Peyer's patch (tissue), 4 donors: Measurements from ENCODE around the gene ARHGAP36. TPM values are rescaled to one million over a fixed set of nuclear protein-coding genes. Genes with fewer than 3 reads are reported as not detected.

ENCODE experiments used
- DNase-seq, 3 donors: peaks; one replicate each; pipeline ENCODE4 v3.0.0-alpha.2; 2017 to 2019
- H3K27ac ChIP-seq, 4 donors: fragments of 200-600 bp; sonication (generic); one replicate each; pipeline ENCODE4 v1.5.1; 2016 to 2019
- H3K27me3 ChIP-seq, 2 donors: fragments of 200-600 bp; sonication (generic); one replicate each; pipeline ENCODE4 v1.5.1; 2019
- H3K36me3 ChIP-seq, 3 donors: fragments of 200-600 bp; sonication (generic); one replicate each; pipeline ENCODE4 v1.5.1; 2016 to 2019
- H3K4me1 ChIP-seq, 4 donors: fragments of 200-600 bp; sonication (generic); one replicate each; pipeline ENCODE4 v1.5.1; 2016 to 2019
- H3K4me3 ChIP-seq, 4 donors: fragments of 200-600 bp; sonication (generic); 1 replicate in 3 of 4; 2 replicates in 1 of 4; pipeline ENCODE4 v1.5.1; 2016 to 2019; ENCODE audit warnings: mild to moderate bottlenecking in 1 of 4
- H3K9me3 ChIP-seq, 4 donors: fragments of 200-600 bp; sonication (generic); one replicate each; pipeline ENCODE4 v1.5.1; 2016 to 2019; ENCODE audit warnings: mild to moderate bottlenecking in 1 of 4
- CTCF ChIP-seq, 6 experiments: fragments of 450-650 bp in 4 of 6; fragments of 200-600 bp in 2 of 6; sonication (generic) in 1 of 6; IDR thresholded peaks; one replicate each; pipeline ENCODE4 v1.5.1; 2017 to 2019; ENCODE audit warnings: antibody characterized with exemption in 6 of 6, mild to moderate bottlenecking in 3 of 6, moderate library complexity in 1 of 6
- POLR2A ChIP-seq, 2 donors: fragments of 450-650 bp; IDR thresholded peaks; one replicate each; pipeline ENCODE4 v1.5.1; 2017; ENCODE audit warnings: antibody characterized with exemption in 2 of 2, mild to moderate bottlenecking in 2 of 2, moderate library complexity in 2 of 2
- total RNA-seq, 4 donors: library from RNA; depleted of rRNA; stranded (reverse); fragments of >200 nt; gene quantifications; one replicate each; pipeline ENCODE4 v1.1.0, GENCODE V29; 2016

The ARHGAP36 gene
- total RNA-seq, 4 donors from 2014 or later, result not detected

GRCh38 chrX:131073607-131074006 lies 15.5 kb downstream of the ARHGAP36 start:
- Histone ChIP-seq H3K27ac (no peak overlapping the region), H3K4me1 (no peaks in the 10 kb centered on the region), H3K27me3 (no peaks in the 10 kb centered on the region), H3K4me3 (no peak overlapping the region), H3K9me3 (no peaks in the 10 kb centered on the region), H3K36me3 (no peaks in the 10 kb centered on the region)
- no peak for TF ChIP-seq CTCF (IDR thresholded peaks at IDR 0.05)
- no peak for DNase-seq

DNA sequence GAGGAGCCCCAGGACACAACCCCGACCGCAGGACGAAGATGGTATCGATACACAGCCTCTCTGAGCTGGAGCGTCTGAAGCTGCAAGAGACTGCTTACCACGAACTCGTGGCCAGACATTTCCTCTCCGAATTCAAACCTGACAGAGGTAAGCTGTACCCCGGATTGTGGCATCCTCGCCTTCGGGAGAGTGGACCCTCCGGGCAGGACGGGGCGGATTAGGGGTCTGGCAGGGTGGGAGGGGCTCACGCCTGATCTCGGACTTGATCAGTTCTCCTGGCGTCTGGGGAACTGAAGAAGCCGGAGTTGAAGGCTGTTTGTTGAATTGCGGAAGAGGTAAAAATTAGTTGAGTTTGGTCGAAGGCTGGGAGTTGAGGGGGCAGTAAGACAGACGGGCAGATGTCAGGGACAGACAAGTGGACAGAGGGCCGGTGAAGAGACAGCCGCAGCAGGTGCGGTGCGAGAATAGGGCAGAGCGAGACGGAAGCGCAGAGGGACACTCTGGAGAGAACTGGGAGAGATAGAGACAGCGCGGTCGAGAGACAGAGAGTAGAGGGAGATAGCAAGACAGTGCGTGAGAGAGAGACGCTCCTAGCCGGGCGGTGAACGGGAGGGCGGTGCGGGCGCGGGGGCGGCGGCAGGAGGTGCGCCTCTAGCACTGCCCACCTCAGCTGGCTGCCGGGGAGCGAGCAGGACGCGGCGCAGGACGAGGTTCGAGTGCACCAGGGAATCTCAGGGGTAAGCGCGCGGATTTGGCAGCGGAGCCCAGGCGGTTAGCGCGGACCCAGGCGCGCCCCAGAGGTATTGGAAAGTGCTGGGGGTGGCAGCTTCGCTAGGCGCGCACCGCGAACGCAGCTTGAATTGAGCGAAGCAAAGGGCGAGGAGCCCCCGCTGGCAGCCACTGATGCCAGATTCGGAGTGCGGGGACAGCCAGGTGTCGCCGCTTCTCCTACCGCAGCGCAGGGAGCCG lies 23.9 kb downstream of the ARHGAP36 start:
- Histone ChIP-seq H3K27ac (no peak overlapping the region), H3K4me3 (no peak overlapping the region), H3K36me3 (no peaks in the 10 kb centered on the region), H3K27me3 (no peaks in the 10 kb centered on the region), H3K9me3 (no peaks in the 10 kb centered on the region), H3K4me1 (no peaks in the 10 kb centered on the region)
- TF ChIP-seq POLR2A (IDR thresholded peaks at IDR 0.05) (no peak), CTCF (IDR thresholded peaks at IDR 0.05) (no peak)
- DNase-seq, result no peak

GRCh38 chrX:131083510-131084142 lies 25.5 kb downstream of the ARHGAP36 start:
- no peaks in the 10 kb centered on the region for H3K36me3 ChIP-seq
- H3K27me3 ChIP-seq, result no peaks in the 10 kb centered on the region
- H3K4me1 ChIP-seq, result no peaks in the 10 kb centered on the region
- H3K9me3 ChIP-seq, result no peaks in the 10 kb centered on the region
- TF ChIP-seq POLR2A (IDR thresholded peaks at IDR 0.05), result no peak
- no peak overlapping the region for H3K4me3 ChIP-seq
- DNase-seq, result no peak
- no peak overlapping the region for H3K27ac ChIP-seq

DNA sequence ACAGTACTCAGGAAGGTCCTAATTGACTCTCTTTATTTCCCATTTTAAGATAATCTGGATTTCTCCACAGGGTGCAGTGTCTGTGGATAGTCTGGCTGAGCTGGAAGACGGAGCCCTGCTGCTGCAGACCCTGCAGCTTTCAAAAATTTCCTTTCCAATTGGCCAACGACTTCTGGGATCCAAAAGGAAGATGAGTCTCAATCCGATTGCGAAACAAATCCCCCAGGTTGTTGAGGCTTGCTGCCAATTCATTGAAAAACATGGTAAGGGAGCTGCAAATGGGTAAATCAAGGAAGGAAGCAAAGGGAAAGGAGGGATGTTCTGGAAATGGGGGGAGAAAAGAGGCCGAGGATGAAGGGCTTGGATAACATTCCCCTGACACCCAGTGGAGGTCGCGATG lies 26.0 kb downstream of the ARHGAP36 start:
- TF ChIP-seq CTCF (IDR thresholded peaks at IDR 0.05) (no peak), POLR2A (IDR thresholded peaks at IDR 0.05) (no peak)

GRCh38 chrX:131136776-131137175 lies 78.6 kb downstream of the ARHGAP36 start:
- H3K9me3 ChIP-seq, result no peaks in the 10 kb centered on the region
- no peak for DNase-seq
- H3K4me3 ChIP-seq, result no peak overlapping the region
- no peaks in the 10 kb centered on the region for H3K4me1 ChIP-seq
- H3K36me3 ChIP-seq, result no peaks in the 10 kb centered on the region
- H3K27ac ChIP-seq, result no peak overlapping the region
- no peaks in the 10 kb centered on the region for H3K27me3 ChIP-seq
- TF ChIP-seq POLR2A (IDR thresholded peaks at IDR 0.05), result no peak
- TF ChIP-seq CTCF (IDR thresholded peaks at IDR 0.05), result no peak

More for the DNA sequence above, 26.0 kb downstream of the ARHGAP36 start:
- no peak for DNase-seq
- H3K36me3 ChIP-seq, result no peaks in the 10 kb centered on the region
- no peaks in the 10 kb centered on the region for H3K9me3 ChIP-seq
- H3K27ac ChIP-seq, result no peak overlapping the region
- H3K27me3 ChIP-seq, result no peaks in the 10 kb centered on the region
- no peaks in the 10 kb centered on the region for H3K4me1 ChIP-seq
- no peak overlapping the region for H3K4me3 ChIP-seq

GRCh38 chrX:131139072-131139471 lies 80.9 kb downstream of the ARHGAP36 start:
- Histone ChIP-seq H3K4me1 (no peaks in the 10 kb centered on the region), H3K4me3 (no peak overlapping the region), H3K36me3 (no peaks in the 10 kb centered on the region), H3K27ac (no peak overlapping the region), H3K27me3 (no peaks in the 10 kb centered on the region), H3K9me3 (no peaks in the 10 kb centered on the region)
- no peak for DNase-seq
- no peak for TF ChIP-seq POLR2A (IDR thresholded peaks at IDR 0.05)
- no peak for TF ChIP-seq CTCF (IDR thresholded peaks at IDR 0.05)
